Nephron progenitor cell (in vitro differentiated cells): ENCODE measurements around the gene WIPF2.

Experiments
- DNase-seq: peaks from one replicate; pipeline ENCODE4 v3.0.0; 2021
- H3K27ac Mint-ChIP-seq: 2 replicates; pipeline ENCODE4 v1.8.0; 2021; ENCODE audit warnings: mild to moderate bottlenecking, moderate library complexity, mixed read lengths
- H3K27me3 Mint-ChIP-seq: 2 replicates; pipeline ENCODE4 v1.8.0; 2021; ENCODE audit warnings: mild to moderate bottlenecking, low read depth, mixed read lengths; ENCODE audit not compliant: poor library complexity
- H3K36me3 Mint-ChIP-seq: 2 replicates; pipeline ENCODE4 v1.8.0; 2021; ENCODE audit warnings: low read depth, mixed read lengths
- H3K4me1 Mint-ChIP-seq: 2 replicates; pipeline ENCODE4 v1.8.0; 2021; ENCODE audit warnings: mixed read lengths
- H3K4me3 Mint-ChIP-seq: 2 replicates; pipeline ENCODE4 v1.8.0; 2021; ENCODE audit warnings: mild to moderate bottlenecking, moderate library complexity, mixed read lengths
- H3K9me3 Mint-ChIP-seq: 2 replicates; pipeline ENCODE4 v1.8.0; 2021; ENCODE audit warnings: mild to moderate bottlenecking, moderate library complexity, mixed read lengths
- TF ChIP-seq, protein P1 (sequence below): fragments of 200-600 bp; sonication (generic); IDR thresholded peaks from 2 replicates; pipeline ENCODE4 v1.5.0; 2021; ENCODE audit warnings: antibody characterized with exemption

The WIPF2 gene

DNA sequence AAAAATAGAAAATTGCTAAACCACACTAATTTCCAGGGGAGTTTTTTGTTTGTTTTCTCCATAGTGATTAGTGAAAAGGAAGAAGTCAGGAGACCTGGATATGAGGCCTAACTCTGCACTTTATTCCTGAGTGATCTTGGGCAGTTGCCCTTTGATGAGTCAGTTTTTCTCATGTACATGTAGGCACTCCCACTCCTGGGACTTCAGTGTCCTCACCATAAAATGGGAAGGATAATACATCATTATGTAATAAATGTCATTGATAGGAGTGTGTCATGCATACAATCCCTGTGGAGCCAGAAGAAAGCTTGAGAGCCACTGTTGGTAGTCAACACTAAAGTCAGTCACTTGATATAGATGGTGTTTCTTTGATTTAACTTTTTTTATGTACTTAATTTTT, 32.5 kb downstream of the WIPF2 start:
- Mint-ChIP-seq H3K27me3 (no peaks in the 10 kb centered on the region), H3K27ac (no peak overlapping the region), H3K9me3 (no peaks in the 10 kb centered on the region), H3K36me3 (peaks cover 37% of the 10 kb centered on the region), H3K4me1 (peaks cover 18% of the 10 kb centered on the region), H3K4me3 (no peak overlapping the region)
- no peak for DNase-seq
- TF ChIP-seq, protein P1, sequence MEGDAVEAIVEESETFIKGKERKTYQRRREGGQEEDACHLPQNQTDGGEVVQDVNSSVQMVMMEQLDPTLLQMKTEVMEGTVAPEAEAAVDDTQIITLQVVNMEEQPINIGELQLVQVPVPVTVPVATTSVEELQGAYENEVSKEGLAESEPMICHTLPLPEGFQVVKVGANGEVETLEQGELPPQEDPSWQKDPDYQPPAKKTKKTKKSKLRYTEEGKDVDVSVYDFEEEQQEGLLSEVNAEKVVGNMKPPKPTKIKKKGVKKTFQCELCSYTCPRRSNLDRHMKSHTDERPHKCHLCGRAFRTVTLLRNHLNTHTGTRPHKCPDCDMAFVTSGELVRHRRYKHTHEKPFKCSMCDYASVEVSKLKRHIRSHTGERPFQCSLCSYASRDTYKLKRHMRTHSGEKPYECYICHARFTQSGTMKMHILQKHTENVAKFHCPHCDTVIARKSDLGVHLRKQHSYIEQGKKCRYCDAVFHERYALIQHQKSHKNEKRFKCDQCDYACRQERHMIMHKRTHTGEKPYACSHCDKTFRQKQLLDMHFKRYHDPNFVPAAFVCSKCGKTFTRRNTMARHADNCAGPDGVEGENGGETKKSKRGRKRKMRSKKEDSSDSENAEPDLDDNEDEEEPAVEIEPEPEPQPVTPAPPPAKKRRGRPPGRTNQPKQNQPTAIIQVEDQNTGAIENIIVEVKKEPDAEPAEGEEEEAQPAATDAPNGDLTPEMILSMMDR, result no peak

DNA sequence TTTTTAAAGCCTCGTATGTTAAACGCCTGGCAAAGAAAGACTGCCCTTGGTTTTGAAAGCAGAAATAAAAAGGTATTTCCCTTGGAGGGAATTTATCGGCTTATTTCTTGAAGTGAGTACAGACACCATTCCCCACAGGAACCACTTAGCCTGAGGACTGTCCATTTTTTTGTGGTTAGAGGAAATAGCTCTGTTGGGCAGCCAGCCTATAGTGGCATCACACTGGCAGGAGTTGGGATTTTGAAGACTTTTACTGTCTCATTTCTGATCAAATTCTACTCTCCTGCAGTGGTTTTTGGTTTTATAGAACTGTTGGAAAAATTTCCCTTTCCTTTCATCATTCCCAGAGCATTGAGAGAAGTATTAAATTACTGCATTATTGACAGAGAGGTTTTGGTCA, 34.5 kb downstream of the WIPF2 start:
- peaks cover 50% of the 10 kb centered on the region for H3K36me3 Mint-ChIP-seq
- no peak overlapping the region for H3K4me3 Mint-ChIP-seq
- peak overlapping the region; percentile 94 for H3K27ac Mint-ChIP-seq
- no peak for DNase-seq
- H3K27me3 Mint-ChIP-seq, result no peaks in the 10 kb centered on the region
- TF ChIP-seq, protein P1, result no peak
- H3K9me3 Mint-ChIP-seq, result no peaks in the 10 kb centered on the region
- H3K4me1 Mint-ChIP-seq, result peaks cover 18% of the 10 kb centered on the region

DNA sequence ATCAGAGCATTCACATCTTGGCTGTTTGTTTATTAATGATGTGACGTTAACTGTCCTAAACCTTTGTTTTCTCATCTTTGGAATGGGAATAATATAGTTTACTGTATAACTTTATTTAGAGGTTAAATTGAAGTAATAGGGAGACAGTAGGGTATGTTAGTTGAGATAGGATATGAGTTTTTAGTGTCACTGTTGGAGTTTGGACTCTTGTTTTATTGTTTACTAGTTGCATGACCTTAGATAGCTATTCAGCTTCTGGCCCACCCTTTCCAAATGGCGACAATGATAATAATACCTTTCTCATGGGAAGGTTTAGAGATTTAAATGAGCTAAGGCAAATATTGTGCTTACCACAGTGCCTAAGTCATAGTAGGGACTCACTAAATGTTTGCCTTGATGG, 40.4 kb downstream of the WIPF2 start:
- Mint-ChIP-seq H3K27ac (no peak overlapping the region), H3K27me3 (no peaks in the 10 kb centered on the region), H3K36me3 (peaks cover 59% of the 10 kb centered on the region), H3K9me3 (no peaks in the 10 kb centered on the region), H3K4me1 (no peaks in the 10 kb centered on the region), H3K4me3 (no peak overlapping the region)
- TF ChIP-seq, protein P1, result no peak
- no peak for DNase-seq

DNA sequence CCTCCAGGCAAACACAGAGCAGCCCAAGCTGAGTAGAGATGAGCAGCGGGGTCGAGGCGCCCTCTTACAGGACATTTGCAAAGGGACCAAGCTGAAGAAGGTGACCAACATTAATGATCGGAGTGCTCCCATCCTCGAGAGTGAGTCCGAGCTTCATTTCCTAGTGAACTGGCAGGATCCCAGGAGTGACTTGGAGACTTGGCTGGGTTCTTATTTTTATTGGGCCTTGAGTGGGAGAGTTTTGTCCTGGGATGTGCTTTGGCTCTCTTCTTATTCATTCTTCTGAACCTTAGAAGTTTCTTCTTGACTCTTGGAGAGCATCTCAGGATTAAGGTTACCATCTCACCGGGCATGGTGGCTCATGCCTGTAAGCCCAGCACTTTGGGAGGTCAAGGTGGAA, 41.4 kb downstream of the WIPF2 start:
- Mint-ChIP-seq H3K9me3 (no peaks in the 10 kb centered on the region), H3K27ac (no peak overlapping the region), H3K4me3 (no peak overlapping the region), H3K36me3 (peaks cover 59% of the 10 kb centered on the region), H3K27me3 (no peaks in the 10 kb centered on the region), H3K4me1 (no peaks in the 10 kb centered on the region)
- no peak for DNase-seq
- TF ChIP-seq, protein P1, result no peak

DNA sequence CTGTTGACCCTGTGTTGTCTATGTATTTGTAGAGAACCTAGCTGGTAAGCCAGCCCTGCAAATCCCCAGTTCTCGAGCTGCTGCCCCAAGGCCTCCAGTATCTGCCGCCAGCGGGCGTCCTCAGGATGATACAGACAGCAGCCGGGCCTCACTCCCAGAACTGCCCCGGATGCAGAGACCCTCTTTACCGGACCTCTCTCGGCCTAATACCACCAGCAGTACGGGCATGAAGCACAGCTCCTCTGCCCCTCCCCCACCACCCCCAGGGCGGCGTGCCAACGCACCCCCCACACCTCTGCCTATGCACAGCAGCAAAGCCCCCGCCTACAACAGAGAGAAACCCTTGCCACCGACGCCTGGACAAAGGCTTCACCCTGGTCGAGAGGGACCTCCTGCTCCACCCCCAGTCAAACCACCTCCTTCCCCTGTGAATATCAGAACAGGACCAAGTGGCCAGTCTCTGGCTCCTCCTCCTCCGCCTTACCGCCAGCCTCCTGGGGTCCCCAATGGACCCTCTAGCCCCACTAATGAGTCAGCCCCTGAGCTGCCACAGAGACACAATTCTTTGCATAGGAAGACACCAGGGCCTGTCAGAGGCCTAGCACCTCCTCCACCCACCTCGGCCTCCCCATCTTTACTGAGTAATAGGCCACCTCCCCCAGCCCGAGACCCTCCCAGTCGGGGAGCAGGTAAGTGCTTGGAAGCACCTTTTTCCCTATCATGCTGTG, 45.5 kb downstream of the WIPF2 start:
- no peak for DNase-seq
- Mint-ChIP-seq H3K27ac (peak overlapping the region; percentile 92), H3K4me3 (no peak overlapping the region), H3K27me3 (no peaks in the 10 kb centered on the region), H3K4me1 (no peaks in the 10 kb centered on the region), H3K36me3 (peaks cover 30% of the 10 kb centered on the region), H3K9me3 (no peaks in the 10 kb centered on the region)
- TF ChIP-seq, protein P1, result no peak

DNA sequence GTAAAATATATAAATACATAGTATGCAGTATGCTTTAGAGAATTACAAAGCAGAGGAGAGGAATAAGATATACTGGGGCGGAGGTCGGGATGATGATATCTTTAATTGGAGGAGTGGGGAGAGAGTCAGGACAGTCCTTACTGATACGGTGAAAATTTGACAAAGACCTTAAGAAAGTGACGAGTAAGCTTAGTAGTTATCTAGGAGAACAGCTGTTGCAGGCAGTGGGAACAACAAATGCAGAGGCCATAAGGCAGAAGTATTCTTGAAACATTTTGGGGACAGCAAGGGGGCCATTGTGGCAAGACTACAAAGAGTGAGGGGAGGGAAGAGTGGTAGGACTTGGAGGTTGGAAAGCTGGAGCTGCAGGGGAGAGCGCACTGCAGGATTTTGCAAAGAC, 46.2 kb downstream of the WIPF2 start:
- no peak overlapping the region for H3K4me3 Mint-ChIP-seq
- TF ChIP-seq, protein P1, result no peak
- no peaks in the 10 kb centered on the region for H3K4me1 Mint-ChIP-seq
- no peaks in the 10 kb centered on the region for H3K9me3 Mint-ChIP-seq
- DNase-seq, result no peak
- H3K27me3 Mint-ChIP-seq, result no peaks in the 10 kb centered on the region
- H3K36me3 Mint-ChIP-seq, result peaks cover 28% of the 10 kb centered on the region
- no peak overlapping the region for H3K27ac Mint-ChIP-seq
